WTC11 (cell line): ENCODE measurements around the gene SLC44A3. TPM values are rescaled to one million over a fixed set of nuclear protein-coding genes. Genes with fewer than 3 reads are reported as not detected.

Experiments
- ATAC-seq: fragments of 200-7000 bp; cut with Tn5 transposase; 2 replicates; pipeline ENCODE4 v1.10.0; 2021; ENCODE audit warnings: mild to moderate bottlenecking, moderate library complexity
- CTCF ChIA-PET: fragments of 300-600 bp; sonication (Branson Sonifier 250); formaldehyde crosslinking; loops from one replicate; lab custom pipeline; 2021; ENCODE audit warnings: antibody characterized with exemption; lab: Charles Lee
- POLR2A ChIA-PET: fragments of 350-600 bp; sonication (Branson Sonifier 250); formaldehyde crosslinking; loops from one replicate; lab custom pipeline; 2021; ENCODE audit warnings: antibody characterized with exemption; lab: Charles Lee
- DNase-seq: peaks from one replicate; pipeline ENCODE4 v3.0.0; 2021; ENCODE audit warnings: low spot score
- H3K27ac Mint-ChIP-seq: 2 replicates; pipeline ENCODE4 v1.8.0; 2021; ENCODE audit warnings: mixed read lengths
- H3K27me3 Mint-ChIP-seq: 2 replicates; pipeline ENCODE4 v1.8.0; 2021; ENCODE audit warnings: low read depth, mild to moderate bottlenecking, moderate library complexity, mixed read lengths
- H3K36me3 Mint-ChIP-seq: 2 replicates; pipeline ENCODE4 v1.8.0; 2021; ENCODE audit warnings: mixed read lengths
- H3K4me1 Mint-ChIP-seq: 2 replicates; pipeline ENCODE4 v1.8.0; 2022; ENCODE audit warnings: mixed read lengths
- H3K4me3 Mint-ChIP-seq: 2 replicates; pipeline ENCODE4 v1.8.0; 2021; ENCODE audit warnings: mild to moderate bottlenecking, moderate library complexity, mixed read lengths
- H3K9me3 Mint-ChIP-seq: 2 replicates; pipeline ENCODE4 v1.8.0; 2021; ENCODE audit warnings: mixed read lengths
- JAZF1 ChIP-seq: fragments of 250-450 bp; sonication (Bioruptor Pico); IDR thresholded peaks from 2 replicates; pipeline ENCODE4 v1.9.0; 2021; ENCODE audit warnings: moderate library complexity, mild to moderate bottlenecking, inconsistent platforms
- MXD4 ChIP-seq: fragments of 250-450 bp; sonication (Bioruptor Pico); IDR thresholded peaks from 2 replicates; pipeline ENCODE4 v1.8.0; 2021; ENCODE audit warnings: mild to moderate bottlenecking, moderate library complexity, borderline replicate concordance
- MYBL2 ChIP-seq: sonication (generic); formaldehyde crosslinking; IDR thresholded peaks from 2 replicates; pipeline ENCODE4 v1.8.1; 2023; ENCODE audit warnings: mild to moderate bottlenecking, moderate library complexity, missing genetic modification reagents
- NFATC4 ChIP-seq: fragments of 250-450 bp; sonication (Bioruptor Pico); IDR thresholded peaks from 2 replicates; pipeline ENCODE4 v1.9.0; 2021; ENCODE audit warnings: mild to moderate bottlenecking
- NR3C1 ChIP-seq: sonication (generic); formaldehyde crosslinking; conservative IDR thresholded peaks from 2 replicates; pipeline ENCODE4 v1.8.1; 2023; ENCODE audit warnings: low read depth, mild to moderate bottlenecking, missing genetic modification reagents
- OVOL2 ChIP-seq: fragments of 250-450 bp; sonication (Bioruptor Pico); IDR thresholded peaks from 2 replicates; pipeline ENCODE4 v1.9.0; 2021; ENCODE audit warnings: mild to moderate bottlenecking, borderline replicate concordance
- SOX15 ChIP-seq: fragments of 250-450 bp; sonication (Bioruptor Pico); IDR thresholded peaks from 2 replicates; pipeline ENCODE4 v1.9.0; 2021; ENCODE audit warnings: mild to moderate bottlenecking
- SP1 ChIP-seq: sonication (generic); formaldehyde crosslinking; conservative IDR thresholded peaks from 2 replicates; pipeline ENCODE4 v1.8.1; 2022; ENCODE audit warnings: missing genetic modification reagents
- TEAD1 ChIP-seq: sonication (generic); formaldehyde crosslinking; IDR thresholded peaks from 2 replicates; pipeline ENCODE4 v1.8.0; 2022; ENCODE audit warnings: mild to moderate bottlenecking, missing genetic modification reagents
- TEAD4 ChIP-seq: sonication (generic); formaldehyde crosslinking; IDR thresholded peaks from 2 replicates; pipeline ENCODE4 v1.8.0; 2022; ENCODE audit warnings: mild to moderate bottlenecking, missing genetic modification reagents
- ZNF219 ChIP-seq: sonication (generic); formaldehyde crosslinking; IDR thresholded peaks from 2 replicates; pipeline ENCODE4 v1.8.0; 2023; ENCODE audit warnings: missing genetic modification reagents, mild to moderate bottlenecking, borderline replicate concordance
- ZNF317 ChIP-seq: sonication (generic); formaldehyde crosslinking; IDR thresholded peaks from 2 replicates; pipeline ENCODE4 v1.8.1; 2023; ENCODE audit warnings: low read depth, mild to moderate bottlenecking, moderate library complexity, missing genetic modification reagents, borderline replicate concordance
- ZNF423 ChIP-seq: fragments of 250-450 bp; sonication (Bioruptor Pico); IDR thresholded peaks from 2 replicates; pipeline ENCODE4 v2.1.2; 2022; ENCODE audit warnings: mild to moderate bottlenecking, moderate library complexity
- ZNF671 ChIP-seq: fragments of 250-450 bp; sonication (Bioruptor Pico); IDR thresholded peaks from 2 replicates; pipeline ENCODE4 v1.8.0; 2021; ENCODE audit warnings: mild to moderate bottlenecking
- total RNA-seq: library from RNA; stranded (reverse); gene quantifications from 3 replicates; pipeline ENCODE4 v1.2.3, GENCODE V29; 2021
- TF ChIP-seq, protein P1 (sequence below): sonication (generic); formaldehyde crosslinking; IDR thresholded peaks from 2 replicates; pipeline ENCODE4 v1.8.1; 2023; ENCODE audit warnings: mild to moderate bottlenecking, missing genetic modification reagents
- TF ChIP-seq, protein P2 (sequence below): sonication (generic); formaldehyde crosslinking; IDR thresholded peaks from 2 replicates; pipeline ENCODE4 v1.8.1; 2022; ENCODE audit warnings: mild to moderate bottlenecking, missing genetic modification reagents, moderate library complexity, borderline replicate concordance
- TF ChIP-seq, protein P3 (sequence below): sonication (generic); formaldehyde crosslinking; IDR thresholded peaks from 2 replicates; pipeline ENCODE4 v1.8.0; 2022; ENCODE audit warnings: mild to moderate bottlenecking, missing genetic modification reagents
- TF ChIP-seq, protein P4 (sequence below): fragments of 250-450 bp; sonication (Bioruptor Pico); IDR thresholded peaks from 2 replicates; pipeline ENCODE4 v1.9.0; 2021; ENCODE audit warnings: mild to moderate bottlenecking
- TF ChIP-seq, protein P5 (sequence below): fragments of 250-450 bp; sonication (Bioruptor Pico); IDR thresholded peaks from 2 replicates; pipeline ENCODE4 v1.9.0; 2021; ENCODE audit warnings: moderate library complexity, mild to moderate bottlenecking, inconsistent platforms, borderline replicate concordance
- TF ChIP-seq, protein P6 (sequence below): sonication (generic); formaldehyde crosslinking; IDR thresholded peaks from 2 replicates; pipeline ENCODE4 v1.8.0; 2022; ENCODE audit warnings: mild to moderate bottlenecking, missing genetic modification reagents
- TF ChIP-seq, protein P7 (sequence below): fragments of 250-450 bp; sonication (Bioruptor Pico); conservative IDR thresholded peaks from 2 replicates; pipeline ENCODE4 v1.9.0; 2021; ENCODE audit warnings: mild to moderate bottlenecking
- TF ChIP-seq, protein P8 (sequence below): sonication (generic); formaldehyde crosslinking; IDR thresholded peaks from 2 replicates; pipeline ENCODE4 v1.8.1; 2023; ENCODE audit warnings: mild to moderate bottlenecking, missing genetic modification reagents, borderline replicate concordance

Gene SLC44A3
- total RNA-seq, 1 experiment from 2014 or later = 4.7 TPM

DNA sequence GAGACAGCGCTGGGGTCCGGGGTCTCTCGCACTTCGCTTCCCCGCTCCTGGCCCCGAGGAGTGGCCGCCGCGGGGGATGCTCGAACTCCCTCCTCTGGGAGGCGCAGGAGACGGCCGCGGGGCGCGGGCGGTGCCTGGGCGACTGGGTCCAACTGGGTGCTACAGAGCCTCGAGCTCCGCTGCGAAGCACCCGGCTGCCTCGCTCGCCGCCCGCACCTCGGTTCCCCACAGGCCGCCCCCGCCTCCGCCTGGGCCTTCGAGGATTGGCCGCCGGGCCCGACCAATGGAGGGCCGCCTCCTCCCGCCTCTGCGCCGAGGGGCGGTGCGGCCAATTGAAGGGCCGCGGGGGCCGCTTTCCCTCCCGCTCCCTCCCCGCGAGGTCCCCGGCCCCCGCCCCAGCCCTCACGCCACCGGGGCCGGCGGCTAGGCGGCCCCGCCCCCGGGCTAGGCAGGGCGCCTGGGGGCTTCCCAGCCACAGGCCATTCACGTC, 106.8 kb downstream of the SLC44A3 start, which contains the start of gene CNN3:
TSS of gene CNN3 (minus strand) at position 196 of the 490 bp plus-strand sequence. CDS start 216 bp downstream, outside the sequence.
- Mint-ChIP-seq H3K4me3 (peak within 1 kb of the TSS; percentile 98), H3K27me3 (no peaks in the 10 kb centered on the region), H3K36me3 (peaks cover 11% of the 10 kb centered on the region; the same call in 1 of the 2 replicates), H3K9me3 (no peaks in the 10 kb centered on the region), H3K27ac (peak within 1 kb of the TSS; percentile 100), H3K4me1 (peaks cover 68% of the 10 kb centered on the region)
- DNase-seq (peak; percentile 94), ATAC-seq (peak; percentile 84)
- POLR2A ChIA-PET = interaction anchor here (1.0 to 2.1 kb wide), 5 partner anchors 9 to 307 kb away, joined by 3 to 8 read pairs (median 3); partner anchors contain the start of gene RWDD3
- CTCF ChIA-PET = interaction anchor here (1.0 to 1.9 kb wide), 4 partner anchors 17 to 117 kb away, joined by 3 to 11 read pairs (median 4); no protein-coding TSS in a partner anchor
- TF ChIP-seq, protein P1, sequence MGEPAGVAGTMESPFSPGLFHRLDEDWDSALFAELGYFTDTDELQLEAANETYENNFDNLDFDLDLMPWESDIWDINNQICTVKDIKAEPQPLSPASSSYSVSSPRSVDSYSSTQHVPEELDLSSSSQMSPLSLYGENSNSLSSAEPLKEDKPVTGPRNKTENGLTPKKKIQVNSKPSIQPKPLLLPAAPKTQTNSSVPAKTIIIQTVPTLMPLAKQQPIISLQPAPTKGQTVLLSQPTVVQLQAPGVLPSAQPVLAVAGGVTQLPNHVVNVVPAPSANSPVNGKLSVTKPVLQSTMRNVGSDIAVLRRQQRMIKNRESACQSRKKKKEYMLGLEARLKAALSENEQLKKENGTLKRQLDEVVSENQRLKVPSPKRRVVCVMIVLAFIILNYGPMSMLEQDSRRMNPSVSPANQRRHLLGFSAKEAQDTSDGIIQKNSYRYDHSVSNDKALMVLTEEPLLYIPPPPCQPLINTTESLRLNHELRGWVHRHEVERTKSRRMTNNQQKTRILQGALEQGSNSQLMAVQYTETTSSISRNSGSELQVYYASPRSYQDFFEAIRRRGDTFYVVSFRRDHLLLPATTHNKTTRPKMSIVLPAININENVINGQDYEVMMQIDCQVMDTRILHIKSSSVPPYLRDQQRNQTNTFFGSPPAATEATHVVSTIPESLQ (CRISPR knock-in tag) = no peak
- TF ChIP-seq, protein P2, sequence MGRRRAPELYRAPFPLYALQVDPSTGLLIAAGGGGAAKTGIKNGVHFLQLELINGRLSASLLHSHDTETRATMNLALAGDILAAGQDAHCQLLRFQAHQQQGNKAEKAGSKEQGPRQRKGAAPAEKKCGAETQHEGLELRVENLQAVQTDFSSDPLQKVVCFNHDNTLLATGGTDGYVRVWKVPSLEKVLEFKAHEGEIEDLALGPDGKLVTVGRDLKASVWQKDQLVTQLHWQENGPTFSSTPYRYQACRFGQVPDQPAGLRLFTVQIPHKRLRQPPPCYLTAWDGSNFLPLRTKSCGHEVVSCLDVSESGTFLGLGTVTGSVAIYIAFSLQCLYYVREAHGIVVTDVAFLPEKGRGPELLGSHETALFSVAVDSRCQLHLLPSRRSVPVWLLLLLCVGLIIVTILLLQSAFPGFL = no peak; the same call in 1 of the 2 replicates
- TF ChIP-seq ZNF423 (CRISPR knock-in tag) (no peak; the same call in 1 of the 2 replicates), SOX15 (CRISPR knock-in tag) (no peak), ZNF219 (CRISPR knock-in tag) (no peak), OVOL2 (CRISPR knock-in tag) (no peak; the same call in 1 of the 2 replicates), MYBL2 (CRISPR knock-in tag) (0 out of 2 replicates have a peak, but pooled peaks have one; percentile 27), SP1 (CRISPR knock-in tag) (peak; percentile 67), ZNF671 (no peak), NR3C1 (CRISPR knock-in tag) (0 out of 2 replicates have a peak, but pooled peaks have one; percentile 77), ZNF317 (CRISPR knock-in tag) (no peak), TEAD1 (CRISPR knock-in tag) (peak; percentile 22), NFATC4 (no peak), MXD4 (no peak), TEAD4 (CRISPR knock-in tag) (0 out of 2 replicates have a peak, but pooled peaks have one; percentile 47), JAZF1 (CRISPR knock-in tag) (no peak)
- TF ChIP-seq, protein P3, sequence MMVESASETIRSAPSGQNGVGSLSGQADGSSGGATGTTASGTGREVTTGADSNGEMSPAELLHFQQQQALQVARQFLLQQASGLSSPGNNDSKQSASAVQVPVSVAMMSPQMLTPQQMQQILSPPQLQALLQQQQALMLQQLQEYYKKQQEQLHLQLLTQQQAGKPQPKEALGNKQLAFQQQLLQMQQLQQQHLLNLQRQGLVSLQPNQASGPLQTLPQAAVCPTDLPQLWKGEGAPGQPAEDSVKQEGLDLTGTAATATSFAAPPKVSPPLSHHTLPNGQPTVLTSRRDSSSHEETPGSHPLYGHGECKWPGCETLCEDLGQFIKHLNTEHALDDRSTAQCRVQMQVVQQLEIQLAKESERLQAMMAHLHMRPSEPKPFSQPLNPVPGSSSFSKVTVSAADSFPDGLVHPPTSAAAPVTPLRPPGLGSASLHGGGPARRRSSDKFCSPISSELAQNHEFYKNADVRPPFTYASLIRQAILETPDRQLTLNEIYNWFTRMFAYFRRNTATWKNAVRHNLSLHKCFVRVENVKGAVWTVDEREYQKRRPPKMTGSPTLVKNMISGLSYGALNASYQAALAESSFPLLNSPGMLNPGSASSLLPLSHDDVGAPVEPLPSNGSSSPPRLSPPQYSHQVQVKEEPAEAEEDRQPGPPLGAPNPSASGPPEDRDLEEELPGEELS = no peak; the same call in 1 of the 2 replicates
- TF ChIP-seq, protein P4, sequence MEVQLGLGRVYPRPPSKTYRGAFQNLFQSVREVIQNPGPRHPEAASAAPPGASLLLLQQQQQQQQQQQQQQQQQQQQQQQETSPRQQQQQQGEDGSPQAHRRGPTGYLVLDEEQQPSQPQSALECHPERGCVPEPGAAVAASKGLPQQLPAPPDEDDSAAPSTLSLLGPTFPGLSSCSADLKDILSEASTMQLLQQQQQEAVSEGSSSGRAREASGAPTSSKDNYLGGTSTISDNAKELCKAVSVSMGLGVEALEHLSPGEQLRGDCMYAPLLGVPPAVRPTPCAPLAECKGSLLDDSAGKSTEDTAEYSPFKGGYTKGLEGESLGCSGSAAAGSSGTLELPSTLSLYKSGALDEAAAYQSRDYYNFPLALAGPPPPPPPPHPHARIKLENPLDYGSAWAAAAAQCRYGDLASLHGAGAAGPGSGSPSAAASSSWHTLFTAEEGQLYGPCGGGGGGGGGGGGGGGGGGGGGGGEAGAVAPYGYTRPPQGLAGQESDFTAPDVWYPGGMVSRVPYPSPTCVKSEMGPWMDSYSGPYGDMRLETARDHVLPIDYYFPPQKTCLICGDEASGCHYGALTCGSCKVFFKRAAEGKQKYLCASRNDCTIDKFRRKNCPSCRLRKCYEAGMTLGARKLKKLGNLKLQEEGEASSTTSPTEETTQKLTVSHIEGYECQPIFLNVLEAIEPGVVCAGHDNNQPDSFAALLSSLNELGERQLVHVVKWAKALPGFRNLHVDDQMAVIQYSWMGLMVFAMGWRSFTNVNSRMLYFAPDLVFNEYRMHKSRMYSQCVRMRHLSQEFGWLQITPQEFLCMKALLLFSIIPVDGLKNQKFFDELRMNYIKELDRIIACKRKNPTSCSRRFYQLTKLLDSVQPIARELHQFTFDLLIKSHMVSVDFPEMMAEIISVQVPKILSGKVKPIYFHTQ (CRISPR knock-in tag) = no peak
- TF ChIP-seq, protein P5, sequence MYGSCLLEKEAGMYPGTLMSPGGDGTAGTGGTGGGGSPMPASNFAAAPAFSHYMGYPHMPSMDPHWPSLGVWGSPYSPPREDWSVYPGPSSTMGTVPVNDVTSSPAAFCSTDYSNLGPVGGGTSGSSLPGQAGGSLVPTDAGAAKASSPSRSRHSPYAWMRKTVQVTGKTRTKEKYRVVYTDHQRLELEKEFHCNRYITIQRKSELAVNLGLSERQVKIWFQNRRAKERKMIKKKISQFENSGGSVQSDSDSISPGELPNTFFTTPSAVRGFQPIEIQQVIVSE = no peak
- TF ChIP-seq, protein P6, sequence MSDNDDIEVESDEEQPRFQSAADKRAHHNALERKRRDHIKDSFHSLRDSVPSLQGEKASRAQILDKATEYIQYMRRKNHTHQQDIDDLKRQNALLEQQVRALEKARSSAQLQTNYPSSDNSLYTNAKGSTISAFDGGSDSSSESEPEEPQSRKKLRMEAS (CRISPR knock-in tag) = peak; percentile 76
- TF ChIP-seq, protein P7, sequence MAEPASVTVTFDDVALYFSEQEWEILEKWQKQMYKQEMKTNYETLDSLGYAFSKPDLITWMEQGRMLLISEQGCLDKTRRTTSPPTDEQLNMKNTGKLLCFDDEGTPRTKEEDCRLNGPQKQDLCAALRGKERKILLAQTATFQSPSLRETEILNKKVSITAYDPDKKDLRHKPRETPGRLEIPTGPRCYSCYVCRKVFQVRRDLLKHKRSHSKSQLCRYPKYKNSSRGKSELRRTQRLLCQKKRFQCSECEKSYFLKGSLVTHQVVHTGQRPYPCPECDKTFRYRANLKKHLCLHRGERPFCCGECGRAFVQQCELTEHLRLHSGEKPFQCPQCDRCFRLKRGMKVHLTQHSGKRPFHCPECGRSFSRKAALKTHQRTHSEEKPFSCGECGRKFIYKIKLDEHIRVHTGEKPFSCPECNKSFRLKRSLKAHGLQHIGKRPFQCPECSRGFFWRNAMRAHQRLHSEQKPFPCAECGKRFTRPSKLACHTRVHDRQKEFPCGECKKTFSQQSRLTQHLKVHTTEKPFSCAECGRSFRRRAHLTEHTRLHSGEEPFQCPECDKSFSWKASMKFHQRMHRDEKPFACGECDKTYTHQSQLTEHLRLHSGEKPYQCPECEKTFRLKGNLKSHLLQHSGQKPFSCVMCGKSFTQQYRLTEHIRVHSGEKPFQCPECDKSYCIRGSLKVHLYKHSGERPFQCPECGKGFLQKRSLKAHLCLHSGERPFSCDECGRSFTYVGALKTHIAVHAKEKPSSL (CRISPR knock-in tag) = no peak
- TF ChIP-seq, protein P8, sequence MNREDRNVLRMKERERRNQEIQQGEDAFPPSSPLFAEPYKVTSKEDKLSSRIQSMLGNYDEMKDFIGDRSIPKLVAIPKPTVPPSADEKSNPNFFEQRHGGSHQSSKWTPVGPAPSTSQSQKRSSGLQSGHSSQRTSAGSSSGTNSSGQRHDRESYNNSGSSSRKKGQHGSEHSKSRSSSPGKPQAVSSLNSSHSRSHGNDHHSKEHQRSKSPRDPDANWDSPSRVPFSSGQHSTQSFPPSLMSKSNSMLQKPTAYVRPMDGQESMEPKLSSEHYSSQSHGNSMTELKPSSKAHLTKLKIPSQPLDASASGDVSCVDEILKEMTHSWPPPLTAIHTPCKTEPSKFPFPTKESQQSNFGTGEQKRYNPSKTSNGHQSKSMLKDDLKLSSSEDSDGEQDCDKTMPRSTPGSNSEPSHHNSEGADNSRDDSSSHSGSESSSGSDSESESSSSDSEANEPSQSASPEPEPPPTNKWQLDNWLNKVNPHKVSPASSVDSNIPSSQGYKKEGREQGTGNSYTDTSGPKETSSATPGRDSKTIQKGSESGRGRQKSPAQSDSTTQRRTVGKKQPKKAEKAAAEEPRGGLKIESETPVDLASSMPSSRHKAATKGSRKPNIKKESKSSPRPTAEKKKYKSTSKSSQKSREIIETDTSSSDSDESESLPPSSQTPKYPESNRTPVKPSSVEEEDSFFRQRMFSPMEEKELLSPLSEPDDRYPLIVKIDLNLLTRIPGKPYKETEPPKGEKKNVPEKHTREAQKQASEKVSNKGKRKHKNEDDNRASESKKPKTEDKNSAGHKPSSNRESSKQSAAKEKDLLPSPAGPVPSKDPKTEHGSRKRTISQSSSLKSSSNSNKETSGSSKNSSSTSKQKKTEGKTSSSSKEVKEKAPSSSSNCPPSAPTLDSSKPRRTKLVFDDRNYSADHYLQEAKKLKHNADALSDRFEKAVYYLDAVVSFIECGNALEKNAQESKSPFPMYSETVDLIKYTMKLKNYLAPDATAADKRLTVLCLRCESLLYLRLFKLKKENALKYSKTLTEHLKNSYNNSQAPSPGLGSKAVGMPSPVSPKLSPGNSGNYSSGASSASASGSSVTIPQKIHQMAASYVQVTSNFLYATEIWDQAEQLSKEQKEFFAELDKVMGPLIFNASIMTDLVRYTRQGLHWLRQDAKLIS (CRISPR knock-in tag) = peak; percentile 50; the same call in 1 of the 2 replicates
